IMR-90 (cell line): ENCODE results near the gene SLC22A31. TPM values are rescaled to one million over a fixed set of nuclear protein-coding genes. Genes with fewer than 3 reads are reported as not detected.

Source experiments
- ATAC-seq: fragments of 200-7000 bp; cut with Tn5 transposase; 2 replicates; pipeline ENCODE4 v1.9.1; 2020; ENCODE audit warnings: low read depth, mild to moderate bottlenecking, moderate library complexity
- BruUV-seq: library from RNA; stranded (reverse); fragments of 400-500 nt; replicated peaks from 2 replicates; lab custom pipeline; 2021; lab: Mats Ljungman, UMichigan
- CTCF ChIA-PET: fragments of 300-600 bp; formaldehyde crosslinking; extraction: SDS; loops from one replicate; lab custom pipeline; 2021; ENCODE audit warnings: antibody characterized with exemption; lab: Yijun Ruan, JAX
- POLR2A ChIA-PET: fragments of 300-600 bp; sonication (Branson Sonifier 250); formaldehyde crosslinking; loops from one replicate; lab custom pipeline; 2022; ENCODE audit warnings: antibody characterized with exemption; ENCODE audit not compliant: unreplicated experiment; lab: Charles Lee
- DNase-seq: peaks from one replicate; pipeline ENCODE4 v3.0.0; 2013
- H2AFZ ChIP-seq: replicated peaks from 2 replicates; pipeline ENCODE3; 2013; ENCODE audit warnings: low read length, mild to moderate bottlenecking; ENCODE audit not compliant: poor library complexity
- H2AK5ac ChIP-seq: 2 replicates; pipeline ENCODE4 v1.6.1; 2013; ENCODE audit warnings: low read depth, low read length, inconsistent platforms
- H2AK9ac ChIP-seq: replicated peaks from 2 replicates; pipeline ENCODE3; 2013; ENCODE audit warnings: mild to moderate bottlenecking, low read depth, low read length, moderate library complexity; ENCODE audit not compliant: poor library complexity
- H2BK120ac ChIP-seq: 2 replicates; pipeline ENCODE4 v1.6.1; 2013; ENCODE audit warnings: low read depth, low read length, inconsistent platforms
- H2BK15ac ChIP-seq: 3 replicates; pipeline ENCODE4 v1.6.1; 2013; ENCODE audit warnings: low read depth, low read length, inconsistent platforms
- H2BK20ac ChIP-seq: 2 replicates; pipeline ENCODE4 v1.6.1; 2013; ENCODE audit warnings: low read depth, mild to moderate bottlenecking, inconsistent platforms, low read length, moderate library complexity
- H2BK5ac ChIP-seq: 2 replicates; pipeline ENCODE4 v1.6.1; 2013; ENCODE audit warnings: mild to moderate bottlenecking, low read depth, low read length, inconsistent platforms; ENCODE audit not compliant: poor library complexity, severe bottlenecking
- H3K14ac ChIP-seq: replicated peaks from 2 replicates; pipeline ENCODE4 v1.6.1; 2013; ENCODE audit warnings: low read depth, low read length, inconsistent platforms
- H3K18ac ChIP-seq: 2 replicates; pipeline ENCODE4 v1.6.1; 2013; ENCODE audit warnings: low read depth, low read length, control low read depth
- H3K23ac ChIP-seq: 2 replicates; pipeline ENCODE4 v1.6.1; 2013; ENCODE audit warnings: low read depth, low read length, inconsistent platforms
- H3K27ac ChIP-seq: 2 replicates; pipeline ENCODE4 v1.5.1; 2013; ENCODE audit warnings: mild to moderate bottlenecking, control low read depth, low read length; ENCODE audit not compliant: insufficient read depth
- H3K27me3 ChIP-seq: 2 replicates; pipeline ENCODE4 v1.6.1; 2013; ENCODE audit warnings: low read length; ENCODE audit not compliant: control insufficient read depth, insufficient read depth
- H3K36me3 ChIP-seq: 2 replicates; pipeline ENCODE4 v1.6.1; 2013; ENCODE audit warnings: low read length, mixed read lengths; ENCODE audit not compliant: control insufficient read depth, insufficient read depth
- H3K4ac ChIP-seq: 2 replicates; pipeline ENCODE4 v1.6.1; 2013; ENCODE audit warnings: low read depth, low read length, inconsistent platforms
- H3K4me1 ChIP-seq: 2 replicates; pipeline ENCODE4 v1.6.1; 2013; ENCODE audit warnings: low read length, mixed read lengths; ENCODE audit not compliant: control insufficient read depth, insufficient read depth
- H3K4me2 ChIP-seq: 2 replicates; pipeline ENCODE4 v1.6.1; 2013; ENCODE audit warnings: low read depth, mild to moderate bottlenecking, control low read depth, low read length, moderate library complexity
- H3K4me3 ChIP-seq: 2 replicates; pipeline ENCODE4 v1.5.1; 2013; ENCODE audit warnings: low read depth, mild to moderate bottlenecking, control low read depth, low read length, moderate library complexity; ENCODE audit not compliant: insufficient read depth
- H3K56ac ChIP-seq: 2 replicates; pipeline ENCODE4 v1.6.1; 2013; ENCODE audit warnings: low read length, inconsistent platforms; ENCODE audit not compliant: insufficient read depth; ENCODE audit errors: extremely low read depth
- H3K79me1 ChIP-seq, 2 experiments: 2 replicates each; pipeline ENCODE4 v1.6.1; 2013; ENCODE audit warnings: low read length in 2 of 2, inconsistent platforms in 1 of 2, low read depth in 1 of 2
- H3K9ac ChIP-seq: 2 replicates; pipeline ENCODE4 v1.6.1; 2013; ENCODE audit warnings: low read depth, low read length, control low read depth
- H3K9me1 ChIP-seq: 2 replicates; pipeline ENCODE4 v1.6.1; 2013; ENCODE audit warnings: low read length, inconsistent platforms; ENCODE audit not compliant: insufficient read depth
- H3K9me3 ChIP-seq: 2 replicates; pipeline ENCODE4 v1.6.1; 2013; ENCODE audit warnings: low read length; ENCODE audit not compliant: control insufficient read depth, insufficient read depth
- H4K20me1 ChIP-seq: 2 replicates; pipeline ENCODE4 v1.6.1; 2013; ENCODE audit warnings: low read length, inconsistent platforms; ENCODE audit not compliant: insufficient read depth
- H4K5ac ChIP-seq: 2 replicates; pipeline ENCODE4 v1.6.1; 2013; ENCODE audit warnings: mild to moderate bottlenecking, low read depth, low read length, control low read depth
- H4K8ac ChIP-seq, 2 experiments: 2 replicates each; pipeline ENCODE4 v1.6.1; 2013; ENCODE audit warnings: low read depth in 2 of 2, low read length in 2 of 2, control low read depth in 1 of 2, inconsistent platforms in 1 of 2
- H4K91ac ChIP-seq: 2 replicates; pipeline ENCODE4 v1.6.1; 2013; ENCODE audit warnings: low read depth, low read length, inconsistent platforms; ENCODE audit not compliant: insufficient read depth
- MXI1 ChIP-seq: IDR thresholded peaks from 2 replicates; pipeline ENCODE4 v1.6.1; 2012; ENCODE audit warnings: low read depth, mild to moderate bottlenecking, low read length, moderate library complexity, borderline replicate concordance
- WGBS, 2 experiments: methylation state at CpG; one replicate each; pipeline versions ENCODE4 v1.1.5 to v1.1.7; 2013; ENCODE audit warnings: missing lambda C conversion rate in 2 of 2; ENCODE audit not compliant: insufficient read length in 1 of 2; ENCODE audit errors: extremely low coverage in 2 of 2; 5-methylcytosine and 5-hydroxymethylcytosine counted together
- dilution Hi-C: fragments of 300-500 bp; cut with HindIII; formaldehyde crosslinking; loops from one replicate; pipeline ENCODE4 v1.14.3; 2018; ENCODE audit warnings: low sequenced_read_pairs; ENCODE audit not compliant: unreplicated experiment
- in situ Hi-C: fragments of 300-500 bp; cut with MboI; formaldehyde crosslinking; loops from 3 replicates; pipeline ENCODE4 v1.14.3; 2019; ENCODE audit warnings: low sequenced_read_pairs, inconsistent platforms, mixed read lengths
- intact Hi-C: fragments of 100-400 bp; cut with micrococcal nuclease; formaldehyde crosslinking; loops from 2 replicates; pipeline ENCODE4 v1.10.0; 2022
- polyA plus RNA-seq, 3 experiments: library from polyadenylated mRNA; depleted of rRNA; stranded (reverse); fragments of >200 nt; gene quantifications; 2 replicates each; pipeline ENCODE4 v1.2.3, GENCODE V29; 2012; ENCODE audit warnings: low replicate concordance in 1 of 3
- total RNA-seq: library from RNA; depleted of rRNA; stranded (reverse); fragments of >200 nt; gene quantifications from 2 replicates; pipeline ENCODE4 v1.2.3, GENCODE V29; 2012

The SLC22A31 gene
- total and polyA plus RNA-seq, 2 of the 4 experiments (the other 2 are of a cell fraction), result 0.18 to 5.5 TPM

- no peaks in the 10 kb centered on the region for H3K36me3 ChIP-seq
- no peak overlapping the region for H2AK9ac ChIP-seq
- no peak for DNase-seq
- no peak overlapping the region for H4K5ac ChIP-seq
- no peak overlapping the region for H3K4me3 ChIP-seq
- no TSS peak for BruUV-seq
- ATAC-seq, result no peak
- no peak overlapping the region for H2AFZ ChIP-seq
- no peaks in the 10 kb centered on the region; the same call in 1 of the 2 replicates for H4K20me1 ChIP-seq
- dilution Hi-C loops (no loop called here), intact Hi-C loops (no loop called here), in situ Hi-C loops (no loop called here)
- POLR2A ChIA-PET, result no interaction called here
- H3K18ac ChIP-seq, result no peak overlapping the region
- H2AK5ac ChIP-seq, result no peak overlapping the region
- H3K23ac ChIP-seq, result no peak overlapping the region
- H2BK20ac ChIP-seq, result no peak overlapping the region
- 90% methylated on average over 7 of the region's 19 CpGs; no CpG with 5 or more reads in 1 of the 2 experiments for WGBS, 2 experiments
- H3K27ac ChIP-seq, result no peak overlapping the region
- no peak overlapping the region for H3K9ac ChIP-seq
- no peaks in the 10 kb centered on the region for H3K79me1 ChIP-seq
- H3K4me2 ChIP-seq, result no peak overlapping the region
- H3K14ac ChIP-seq, result no peak overlapping the region
- H4K91ac ChIP-seq, result no peak overlapping the region
- no peaks in the 10 kb centered on the region for H3K9me3 ChIP-seq
- H3K56ac ChIP-seq, result no peak overlapping the region
- no peaks in the 10 kb centered on the region for H3K4me1 ChIP-seq
- peaks cover 40% of the 10 kb centered on the region for H3K27me3 ChIP-seq
- CTCF ChIA-PET, result no interaction called here
- H3K9me1 ChIP-seq, result no peaks in the 10 kb centered on the region
- no peak overlapping the region for H2BK5ac ChIP-seq
- H4K8ac ChIP-seq, result no peak overlapping the region
- H2BK120ac ChIP-seq, result no peak overlapping the region
- TF ChIP-seq MXI1, result no peak
- no peak overlapping the region for H2BK15ac ChIP-seq
- no peak overlapping the region for H3K4ac ChIP-seq
Observed at GRCh38 chr16:89179148-89179484, 21.2 kb downstream of the SLC22A31 start.
